ENCODE results near the gene OR2W3.
A peak's percentile ranks its signal among the peaks of the same experiment; 100 is the strongest.

OR2W3 gene

DNA sequence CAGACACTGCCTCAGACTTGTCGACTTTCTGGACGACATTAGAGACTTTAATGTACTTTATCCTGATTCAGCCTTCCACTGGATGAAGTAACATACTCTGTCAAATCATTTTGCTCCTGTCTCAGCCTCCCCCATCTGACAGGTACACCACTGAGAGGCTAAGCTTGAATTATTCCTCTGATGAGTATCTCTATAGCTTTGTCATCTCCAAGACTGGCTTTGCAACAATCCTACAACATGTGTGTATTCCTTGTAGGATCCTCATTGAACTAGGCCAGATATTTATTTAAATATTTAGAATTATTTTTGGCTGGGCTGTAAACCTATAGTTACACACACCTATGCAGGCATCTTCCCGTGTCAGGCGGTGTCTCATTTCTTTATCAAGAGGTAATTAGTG is 39.5 kb upstream of the OR2W3 start (continued):
- TF ChIP-seq, protein P1, sequence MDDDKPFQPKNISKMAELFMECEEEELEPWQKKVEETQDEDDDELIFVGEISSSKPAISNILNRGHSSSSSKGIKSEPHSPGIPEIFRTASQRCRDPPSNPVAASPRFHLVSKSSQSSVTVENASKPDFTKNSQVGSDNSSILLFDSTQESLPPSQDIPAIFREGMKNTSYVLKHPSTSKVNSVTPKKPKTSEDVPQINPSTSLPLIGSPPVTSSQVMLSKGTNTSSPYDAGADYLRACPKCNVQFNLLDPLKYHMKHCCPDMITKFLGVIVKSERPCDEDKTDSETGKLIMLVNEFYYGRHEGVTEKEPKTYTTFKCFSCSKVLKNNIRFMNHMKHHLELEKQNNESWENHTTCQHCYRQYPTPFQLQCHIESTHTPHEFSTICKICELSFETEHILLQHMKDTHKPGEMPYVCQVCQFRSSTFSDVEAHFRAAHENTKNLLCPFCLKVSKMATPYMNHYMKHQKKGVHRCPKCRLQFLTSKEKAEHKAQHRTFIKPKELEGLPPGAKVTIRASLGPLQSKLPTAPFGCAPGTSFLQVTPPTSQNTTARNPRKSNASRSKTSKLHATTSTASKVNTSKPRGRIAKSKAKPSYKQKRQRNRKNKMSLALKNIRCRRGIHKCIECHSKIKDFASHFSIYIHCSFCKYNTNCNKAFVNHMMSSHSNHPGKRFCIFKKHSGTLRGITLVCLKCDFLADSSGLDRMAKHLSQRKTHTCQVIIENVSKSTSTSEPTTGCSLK (tag by site-specific recombination; IDR thresholded peaks at IDR 0.05) = no peak
- TF ChIP-seq ZNF266 (tag by site-specific recombination; IDR thresholded peaks at IDR 0.05; ENCODE audit: low read depth) (no peak), ZNF140 (tag by site-specific recombination; IDR thresholded peaks at IDR 0.05) (no peak), OSR2 (tag by site-specific recombination; IDR thresholded peaks at IDR 0.05) (no peak), BCL11A (tag by site-specific recombination; IDR thresholded peaks at IDR 0.05; ENCODE audit: low read depth) (no peak), ZFP41 (tag by site-specific recombination; IDR thresholded peaks at IDR 0.05; ENCODE audit: borderline replicate concordance) (no peak)

DNA sequence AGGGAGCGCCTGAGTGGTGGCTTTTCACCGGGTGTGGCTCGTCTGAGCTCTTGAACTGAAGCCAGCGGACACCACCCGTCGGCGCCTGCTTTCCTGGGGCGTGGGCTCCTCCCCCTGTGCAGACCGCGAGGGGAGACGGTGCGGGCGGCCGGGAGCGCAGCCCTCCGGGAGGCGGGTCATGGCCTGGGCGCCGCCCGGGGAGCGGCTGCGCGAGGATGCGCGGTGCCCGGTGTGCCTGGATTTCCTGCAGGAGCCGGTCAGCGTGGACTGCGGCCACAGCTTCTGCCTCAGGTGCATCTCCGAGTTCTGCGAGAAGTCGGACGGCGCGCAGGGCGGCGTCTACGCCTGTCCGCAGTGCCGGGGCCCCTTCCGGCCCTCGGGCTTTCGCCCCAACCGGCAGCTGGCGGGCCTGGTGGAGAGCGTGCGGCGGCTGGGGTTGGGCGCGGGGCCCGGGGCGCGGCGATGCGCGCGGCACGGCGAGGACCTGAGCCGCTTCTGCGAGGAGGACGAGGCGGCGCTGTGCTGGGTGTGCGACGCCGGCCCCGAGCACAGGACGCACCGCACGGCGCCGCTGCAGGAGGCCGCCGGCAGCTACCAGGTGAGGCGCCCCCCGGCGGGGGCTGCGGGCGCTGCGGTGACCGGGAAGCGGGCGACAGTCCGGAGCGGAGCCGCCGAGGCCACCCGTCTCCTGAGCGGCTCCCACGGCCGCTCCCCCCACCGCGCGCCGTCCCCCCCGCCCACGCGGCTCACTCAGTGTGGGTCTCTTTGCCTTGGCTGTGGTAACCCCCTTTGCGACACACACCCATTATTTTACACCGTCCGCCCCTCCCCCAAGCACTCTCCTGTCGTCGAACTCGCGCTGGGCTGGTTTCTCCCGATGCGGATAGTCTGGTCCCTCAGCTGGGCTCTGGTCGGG is 38.1 kb upstream of the OR2W3 start, which contains the start of gene TRIM58:
Gene TRIM58, plus strand, starts transcription at position 119 of the 916 bp plus-strand sequence. Its CDS starts 60 bp downstream, at position 179.
- Histone ChIP-seq H3K9me3 (ENCODE audit: control insufficient read depth, insufficient read depth, low read depth, low read length) (no peaks in the 10 kb centered on the region), H3K4me1 (ENCODE audit: control insufficient read depth, insufficient read depth, low read length) (no peaks in the 10 kb centered on the region), H3K4me3 (ENCODE audit: low read depth, low read length) (peak within 1 kb of the TSS; percentile 54), H3K27ac (ENCODE audit: extremely low read depth, low read depth, low read length) (peak within 1 kb of the TSS; percentile 35; the same call in 1 of the 2 replicates), H3K36me3 (ENCODE audit: control insufficient read depth in 2 of 2, insufficient read depth in 1 of 2, low read length in 2 of 2) (peaks cover 0 to 10% of the 10 kb centered on the region in 2 experiments; a peak in 1 of 3 replicates)
- POLR2A ChIA-PET = no interaction called here
- CTCF ChIA-PET = interaction anchor here (0.6 kb wide), 2 partner anchors 20 to 137 kb away, joined by 3 to 4 read pairs; no protein-coding TSS in a partner anchor
- TF ChIP-seq ZNF433 (tag by site-specific recombination; IDR thresholded peaks at IDR 0.05; ENCODE audit: low read depth) (no peak), ZNF707 (tag by site-specific recombination; IDR thresholded peaks at IDR 0.05) (no peak), GLIS1 (tag by site-specific recombination; IDR thresholded peaks at IDR 0.05) (peak; percentile 30; the same call in 1 of the 2 replicates), ZNF792 (tag by site-specific recombination; IDR thresholded peaks at IDR 0.05) (no peak), ZSCAN30 (tag by site-specific recombination; IDR thresholded peaks at IDR 0.05) (no peak), ZNF777 (tag by site-specific recombination; IDR thresholded peaks at IDR 0.05; ENCODE audit: borderline replicate concordance) (0 out of 2 replicates have a peak, but pooled peaks have one; percentile 29), ZNF785 (tag by site-specific recombination; IDR thresholded peaks at IDR 0.05) (no peak), KLF1 (tag by site-specific recombination; IDR thresholded peaks at IDR 0.05) (peak; percentile 44; the same call in 1 of the 2 replicates), ZFP69B (tag by site-specific recombination; IDR thresholded peaks at IDR 0.05) (no peak)
- TF ChIP-seq, protein P2, sequence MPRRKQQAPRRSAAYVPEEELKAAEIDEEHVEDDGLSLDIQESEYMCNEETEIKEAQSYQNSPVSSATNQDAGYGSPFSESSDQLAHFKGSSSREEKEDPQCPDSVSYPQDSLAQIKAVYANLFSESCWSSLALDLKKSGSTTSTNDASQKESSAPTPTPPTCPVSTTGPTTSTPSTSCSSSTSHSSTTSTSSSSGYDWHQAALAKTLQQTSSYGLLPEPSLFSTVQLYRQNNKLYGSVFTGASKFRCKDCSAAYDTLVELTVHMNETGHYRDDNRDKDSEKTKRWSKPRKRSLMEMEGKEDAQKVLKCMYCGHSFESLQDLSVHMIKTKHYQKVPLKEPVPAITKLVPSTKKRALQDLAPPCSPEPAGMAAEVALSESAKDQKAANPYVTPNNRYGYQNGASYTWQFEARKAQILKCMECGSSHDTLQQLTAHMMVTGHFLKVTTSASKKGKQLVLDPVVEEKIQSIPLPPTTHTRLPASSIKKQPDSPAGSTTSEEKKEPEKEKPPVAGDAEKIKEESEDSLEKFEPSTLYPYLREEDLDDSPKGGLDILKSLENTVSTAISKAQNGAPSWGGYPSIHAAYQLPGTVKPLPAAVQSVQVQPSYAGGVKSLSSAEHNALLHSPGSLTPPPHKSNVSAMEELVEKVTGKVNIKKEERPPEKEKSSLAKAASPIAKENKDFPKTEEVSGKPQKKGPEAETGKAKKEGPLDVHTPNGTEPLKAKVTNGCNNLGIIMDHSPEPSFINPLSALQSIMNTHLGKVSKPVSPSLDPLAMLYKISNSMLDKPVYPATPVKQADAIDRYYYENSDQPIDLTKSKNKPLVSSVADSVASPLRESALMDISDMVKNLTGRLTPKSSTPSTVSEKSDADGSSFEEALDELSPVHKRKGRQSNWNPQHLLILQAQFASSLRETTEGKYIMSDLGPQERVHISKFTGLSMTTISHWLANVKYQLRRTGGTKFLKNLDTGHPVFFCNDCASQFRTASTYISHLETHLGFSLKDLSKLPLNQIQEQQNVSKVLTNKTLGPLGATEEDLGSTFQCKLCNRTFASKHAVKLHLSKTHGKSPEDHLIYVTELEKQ (tag by site-specific recombination; IDR thresholded peaks at IDR 0.05; ENCODE audit: borderline replicate concordance) = no peak
- TF ChIP-seq, protein P3, sequence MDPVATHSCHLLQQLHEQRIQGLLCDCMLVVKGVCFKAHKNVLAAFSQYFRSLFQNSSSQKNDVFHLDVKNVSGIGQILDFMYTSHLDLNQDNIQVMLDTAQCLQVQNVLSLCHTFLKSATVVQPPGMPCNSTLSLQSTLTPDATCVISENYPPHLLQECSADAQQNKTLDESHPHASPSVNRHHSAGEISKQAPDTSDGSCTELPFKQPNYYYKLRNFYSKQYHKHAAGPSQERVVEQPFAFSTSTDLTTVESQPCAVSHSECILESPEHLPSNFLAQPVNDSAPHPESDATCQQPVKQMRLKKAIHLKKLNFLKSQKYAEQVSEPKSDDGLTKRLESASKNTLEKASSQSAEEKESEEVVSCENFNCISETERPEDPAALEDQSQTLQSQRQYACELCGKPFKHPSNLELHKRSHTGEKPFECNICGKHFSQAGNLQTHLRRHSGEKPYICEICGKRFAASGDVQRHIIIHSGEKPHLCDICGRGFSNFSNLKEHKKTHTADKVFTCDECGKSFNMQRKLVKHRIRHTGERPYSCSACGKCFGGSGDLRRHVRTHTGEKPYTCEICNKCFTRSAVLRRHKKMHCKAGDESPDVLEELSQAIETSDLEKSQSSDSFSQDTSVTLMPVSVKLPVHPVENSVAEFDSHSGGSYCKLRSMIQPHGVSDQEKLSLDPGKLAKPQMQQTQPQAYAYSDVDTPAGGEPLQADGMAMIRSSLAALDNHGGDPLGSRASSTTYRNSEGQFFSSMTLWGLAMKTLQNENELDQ (tag by site-specific recombination; IDR thresholded peaks at IDR 0.05; ENCODE audit: low read depth) = no peak
- TF ChIP-seq, protein P4, sequence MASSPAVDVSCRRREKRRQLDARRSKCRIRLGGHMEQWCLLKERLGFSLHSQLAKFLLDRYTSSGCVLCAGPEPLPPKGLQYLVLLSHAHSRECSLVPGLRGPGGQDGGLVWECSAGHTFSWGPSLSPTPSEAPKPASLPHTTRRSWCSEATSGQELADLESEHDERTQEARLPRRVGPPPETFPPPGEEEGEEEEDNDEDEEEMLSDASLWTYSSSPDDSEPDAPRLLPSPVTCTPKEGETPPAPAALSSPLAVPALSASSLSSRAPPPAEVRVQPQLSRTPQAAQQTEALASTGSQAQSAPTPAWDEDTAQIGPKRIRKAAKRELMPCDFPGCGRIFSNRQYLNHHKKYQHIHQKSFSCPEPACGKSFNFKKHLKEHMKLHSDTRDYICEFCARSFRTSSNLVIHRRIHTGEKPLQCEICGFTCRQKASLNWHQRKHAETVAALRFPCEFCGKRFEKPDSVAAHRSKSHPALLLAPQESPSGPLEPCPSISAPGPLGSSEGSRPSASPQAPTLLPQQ (tag by site-specific recombination; IDR thresholded peaks at IDR 0.05) = no peak
- TF ChIP-seq, protein P5, sequence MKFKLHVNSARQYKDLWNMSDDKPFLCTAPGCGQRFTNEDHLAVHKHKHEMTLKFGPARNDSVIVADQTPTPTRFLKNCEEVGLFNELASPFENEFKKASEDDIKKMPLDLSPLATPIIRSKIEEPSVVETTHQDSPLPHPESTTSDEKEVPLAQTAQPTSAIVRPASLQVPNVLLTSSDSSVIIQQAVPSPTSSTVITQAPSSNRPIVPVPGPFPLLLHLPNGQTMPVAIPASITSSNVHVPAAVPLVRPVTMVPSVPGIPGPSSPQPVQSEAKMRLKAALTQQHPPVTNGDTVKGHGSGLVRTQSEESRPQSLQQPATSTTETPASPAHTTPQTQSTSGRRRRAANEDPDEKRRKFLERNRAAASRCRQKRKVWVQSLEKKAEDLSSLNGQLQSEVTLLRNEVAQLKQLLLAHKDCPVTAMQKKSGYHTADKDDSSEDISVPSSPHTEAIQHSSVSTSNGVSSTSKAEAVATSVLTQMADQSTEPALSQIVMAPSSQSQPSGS (tag by site-specific recombination; IDR thresholded peaks at IDR 0.05; ENCODE audit: low read depth) = no peak
- TF ChIP-seq, protein P6, sequence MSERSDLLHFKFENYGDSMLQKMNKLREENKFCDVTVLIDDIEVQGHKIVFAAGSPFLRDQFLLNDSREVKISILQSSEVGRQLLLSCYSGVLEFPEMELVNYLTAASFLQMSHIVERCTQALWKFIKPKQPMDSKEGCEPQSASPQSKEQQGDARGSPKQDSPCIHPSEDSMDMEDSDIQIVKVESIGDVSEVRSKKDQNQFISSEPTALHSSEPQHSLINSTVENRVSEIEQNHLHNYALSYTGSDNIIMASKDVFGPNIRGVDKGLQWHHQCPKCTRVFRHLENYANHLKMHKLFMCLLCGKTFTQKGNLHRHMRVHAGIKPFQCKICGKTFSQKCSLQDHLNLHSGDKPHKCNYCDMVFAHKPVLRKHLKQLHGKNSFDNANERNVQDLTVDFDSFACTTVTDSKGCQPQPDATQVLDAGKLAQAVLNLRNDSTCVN (tag by site-specific recombination; optimal IDR thresholded peaks at IDR 0.05) = peak; percentile 66

Measured in HEK293 (cell line).